Stimulated activated CD8-positive, alpha-beta memory T cell treated with anti-CD3 and anti-CD28 coated beads, Interleukin-7, amount 100 ng/mL, for 48 hours (primary cell): Measurements from ENCODE around the gene NXPH4.

Source experiments
- DNase-seq, 2 donors: peaks; one replicate each; pipeline ENCODE4 v3.0.0-alpha.2; 2020; ENCODE audit warnings: low read depth in 1 of 2; ENCODE audit errors: extremely low read depth in 1 of 2

Gene NXPH4

GRCh38 chr12:57218030-57218853 is 1.6 kb downstream of the NXPH4 start:
- no peak for DNase-seq

DNA sequence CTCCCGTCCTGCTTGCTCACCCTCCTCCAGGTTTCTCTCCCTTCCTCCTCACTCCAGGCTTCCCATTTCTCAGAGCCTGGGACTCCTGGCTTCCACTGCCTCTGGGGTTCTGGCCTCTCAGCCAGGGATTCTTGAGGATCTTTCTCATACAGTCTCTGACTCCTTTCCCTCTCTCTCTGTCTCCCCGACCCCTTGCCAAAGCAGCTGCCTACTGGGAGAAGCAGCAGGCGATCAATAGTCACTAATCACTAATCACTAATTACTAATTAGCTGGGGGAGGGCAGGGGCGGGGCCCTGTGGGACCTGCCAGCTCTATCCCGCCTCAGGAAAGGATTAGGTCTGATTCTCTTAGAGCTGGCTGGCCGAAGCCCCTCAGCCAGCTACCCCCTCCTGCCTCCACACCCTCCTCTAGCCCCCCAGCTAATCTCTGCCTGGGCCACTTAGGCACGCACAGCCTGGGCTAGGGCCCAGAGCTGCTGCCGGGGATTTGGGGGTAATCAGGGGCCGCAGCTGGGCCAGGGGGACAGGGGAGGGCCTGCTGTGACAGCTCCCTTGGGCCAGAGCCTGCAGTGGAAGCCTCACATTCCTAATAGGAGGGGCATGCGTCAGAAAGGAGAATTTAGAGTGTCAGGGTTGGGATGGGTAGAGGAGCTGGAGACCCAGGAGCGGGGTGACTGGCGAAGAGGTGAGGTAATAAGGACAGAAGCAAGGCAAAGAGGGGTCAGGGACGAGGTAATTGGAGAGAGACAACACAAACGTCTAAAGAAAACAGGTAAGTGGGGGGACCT is 2.8 kb downstream of the NXPH4 start:
- DNase-seq = no peak

- DNase-seq = no peak
Observed at GRCh38 chr12:57219993-57220754, 3.6 kb downstream of the NXPH4 start.

DNA sequence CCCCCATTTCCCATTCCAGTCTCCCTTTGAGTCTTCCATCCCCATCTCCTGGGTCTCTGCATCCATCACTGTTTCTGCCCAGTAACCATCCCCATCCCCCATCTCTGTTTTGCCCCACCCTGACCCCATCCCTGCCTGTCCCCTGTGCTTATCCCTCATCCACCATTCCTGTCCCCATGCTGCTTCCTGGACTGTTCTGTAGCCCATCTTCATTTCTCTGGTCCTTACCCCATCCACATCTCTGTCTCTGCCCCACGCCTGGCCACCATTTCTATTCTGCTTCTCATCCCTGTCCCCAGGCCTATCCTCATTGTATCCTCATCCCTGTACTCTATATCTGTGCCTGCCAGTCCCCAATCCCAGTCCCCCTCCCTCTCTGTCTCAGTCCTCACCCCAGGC is 4.2 kb downstream of the NXPH4 start:
- no peak for DNase-seq

DNA sequence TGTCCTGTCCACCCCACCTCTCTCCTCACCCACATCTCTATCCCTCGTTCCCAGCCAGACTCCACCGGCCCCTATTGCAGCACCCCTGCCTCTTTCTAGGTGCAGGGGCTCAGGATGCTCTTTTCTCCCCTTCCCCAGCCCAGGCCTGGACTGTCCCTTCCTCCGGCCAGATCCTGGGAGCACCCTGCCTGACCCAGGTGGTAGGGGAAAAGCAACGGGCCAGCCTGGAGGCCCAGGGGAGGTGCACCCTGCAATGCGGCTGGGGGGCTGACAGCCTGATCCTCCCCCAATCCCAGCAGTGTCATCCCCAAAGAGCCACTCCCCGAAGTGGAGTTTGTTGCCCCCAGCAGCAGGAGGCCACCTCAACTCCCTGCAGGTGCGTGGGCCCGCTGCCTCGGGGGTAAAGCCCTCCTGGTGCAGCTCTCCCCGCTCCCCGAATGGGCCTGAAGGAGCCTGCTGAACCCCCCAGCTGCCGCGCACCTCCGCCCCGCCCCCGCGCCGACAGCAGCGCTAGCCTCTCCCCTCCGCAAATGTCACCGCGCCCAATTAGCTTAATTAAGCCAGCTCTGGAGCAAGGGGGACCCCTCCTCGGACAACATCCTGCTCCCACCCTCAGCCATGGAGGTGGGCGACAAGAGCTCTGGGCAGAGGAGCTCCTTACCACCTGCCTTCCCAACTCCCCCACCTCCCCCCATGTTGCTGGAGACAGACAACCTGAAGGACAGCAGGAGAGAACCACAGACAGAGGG is 4.7 kb downstream of the NXPH4 start:
- DNase-seq = no peak

DNA sequence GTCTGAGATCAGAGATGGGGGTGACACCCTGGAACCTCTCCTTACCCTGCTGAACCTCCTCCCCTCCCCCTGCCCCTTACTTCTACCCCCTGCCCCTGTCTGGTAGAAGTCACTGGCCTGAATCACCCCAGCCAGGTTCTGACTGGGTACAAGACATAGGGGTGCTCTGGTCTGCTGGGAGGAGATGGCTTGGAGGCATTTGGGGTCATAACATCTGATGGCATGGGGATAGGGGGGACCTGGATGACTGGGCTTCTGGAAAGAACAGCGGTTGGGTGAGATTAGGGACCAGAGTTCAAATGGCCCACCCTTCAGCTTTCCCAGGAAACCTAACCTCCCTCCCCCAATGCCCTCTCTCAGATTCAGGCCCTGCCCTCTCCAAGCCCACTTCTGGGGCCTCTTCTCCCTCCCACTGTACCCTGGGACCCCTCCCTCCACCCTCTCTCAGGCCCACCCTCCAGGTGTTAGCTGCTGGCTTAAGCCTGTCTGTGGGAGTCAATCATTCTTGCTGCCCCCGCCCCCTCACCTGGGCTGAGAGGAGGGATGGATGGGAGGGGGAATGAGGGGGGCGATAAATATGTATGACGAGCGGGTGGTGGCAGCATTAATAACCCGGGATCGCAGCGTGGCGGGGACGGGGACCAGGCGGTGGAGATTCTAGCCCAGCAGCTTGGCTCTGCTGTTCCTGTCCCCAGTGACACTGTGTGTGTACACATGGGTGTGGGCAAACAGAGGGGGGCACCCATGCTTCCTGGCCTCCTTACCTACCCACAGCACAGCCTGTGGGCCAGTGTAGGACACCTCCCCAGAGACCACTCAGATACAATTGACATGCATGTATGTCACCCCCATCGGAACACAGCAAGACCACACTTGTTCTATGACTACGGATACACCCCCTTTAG is 5.9 kb downstream of the NXPH4 start:
- DNase-seq = no peak

- no peak for DNase-seq
Observed at GRCh38 chr12:57223191-57224165, 6.9 kb downstream of the NXPH4 start.

- no peak for DNase-seq
Observed at GRCh38 chr12:57224278-57224972, 7.8 kb downstream of the NXPH4 start.

- no peak for DNase-seq
Observed at GRCh38 chr12:57224973-57225679, 8.5 kb downstream of the NXPH4 start.

- no peak for DNase-seq
Observed at GRCh38 chr12:57225680-57226210, 9.2 kb downstream of the NXPH4 start.

GRCh38 chr12:57226588-57227314 is 10.2 kb downstream of the NXPH4 start:
- no peak for DNase-seq

GRCh38 chr12:57227315-57228115 is 10.9 kb downstream of the NXPH4 start:
- DNase-seq = no peak

DNA sequence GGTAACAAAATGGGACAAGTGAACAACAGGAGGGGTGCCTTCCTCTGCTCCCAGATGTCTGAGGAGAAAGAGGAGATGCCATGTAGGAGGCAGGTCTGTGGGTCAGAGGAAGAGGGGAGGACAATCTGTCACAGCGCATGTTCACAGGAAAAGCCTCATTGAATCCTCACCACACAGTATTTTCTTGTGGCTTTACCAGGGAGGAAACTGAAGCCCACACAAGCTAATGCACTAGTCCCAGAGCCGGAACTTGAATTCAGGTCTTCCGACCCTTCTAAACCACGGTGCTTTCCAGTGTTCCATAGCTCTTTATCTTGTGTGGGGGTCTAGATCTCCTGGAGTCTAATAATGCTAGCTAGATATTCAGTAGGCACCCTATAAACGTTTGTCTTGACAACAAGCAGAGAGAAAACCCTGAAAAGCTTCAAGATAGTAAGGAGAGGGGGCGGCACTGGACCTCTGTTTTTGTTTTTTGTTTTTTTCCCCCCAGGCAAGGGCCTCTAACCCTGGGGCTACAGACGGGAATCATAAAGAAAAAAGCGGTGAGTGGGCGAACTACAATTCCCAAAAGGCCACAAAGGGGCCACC is 12.5 kb downstream of the NXPH4 start:
- no peak for DNase-seq

DNA sequence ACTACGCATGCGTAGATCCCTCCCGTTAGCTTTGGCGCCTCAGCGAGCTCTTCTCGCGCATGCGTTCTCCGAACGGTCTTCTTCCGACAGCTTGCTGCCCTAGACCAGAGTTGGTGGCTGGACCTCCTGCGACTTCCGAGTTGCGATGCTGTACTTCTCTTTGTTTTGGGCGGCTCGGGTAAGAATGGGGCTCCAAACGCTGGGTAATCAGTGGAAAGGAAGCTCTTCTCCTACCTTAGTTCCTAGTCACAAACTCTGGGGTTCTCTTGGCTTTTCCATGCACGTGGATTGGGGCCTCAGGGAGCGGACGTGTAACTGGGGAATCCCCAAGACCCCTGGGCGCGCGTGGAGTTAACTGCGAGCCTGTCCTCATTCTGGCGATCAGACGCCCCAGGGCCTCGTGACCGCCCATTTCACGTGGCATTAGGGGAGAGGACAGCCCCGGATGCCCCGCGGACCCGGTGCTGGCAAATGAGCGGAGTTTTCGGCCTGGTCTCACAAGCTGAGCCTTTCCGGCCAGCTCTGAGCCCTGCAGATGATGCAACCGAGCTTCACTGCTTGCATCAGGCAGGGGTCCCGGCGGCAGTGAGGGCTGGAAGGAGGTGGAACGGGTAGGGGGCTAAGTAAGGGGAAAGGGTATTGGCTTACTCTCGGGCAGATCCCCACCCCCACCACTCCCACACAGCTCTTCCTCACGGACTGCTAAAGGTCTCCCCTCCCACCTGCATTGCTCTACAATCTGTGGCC is 13.2 kb downstream of the NXPH4 start, which contains the start of gene SHMT2:
Gene SHMT2 (plus strand): TSS at position 78 of the 747 bp plus-strand sequence. CDS start 68 bp downstream, at position 146.
- peak; percentile 80 to 95 for DNase-seq
